Measurements from ENCODE around the gene STK38.

The STK38 gene

GRCh38 chr6:36519352-36519751 lies 27.9 kb downstream of the STK38 start:
- no peak for DNase-seq (ENCODE audit: low spot score)

GRCh38 chr6:36517408-36517807 lies 29.9 kb downstream of the STK38 start:
- no peak for DNase-seq (ENCODE audit: low spot score)

DNA sequence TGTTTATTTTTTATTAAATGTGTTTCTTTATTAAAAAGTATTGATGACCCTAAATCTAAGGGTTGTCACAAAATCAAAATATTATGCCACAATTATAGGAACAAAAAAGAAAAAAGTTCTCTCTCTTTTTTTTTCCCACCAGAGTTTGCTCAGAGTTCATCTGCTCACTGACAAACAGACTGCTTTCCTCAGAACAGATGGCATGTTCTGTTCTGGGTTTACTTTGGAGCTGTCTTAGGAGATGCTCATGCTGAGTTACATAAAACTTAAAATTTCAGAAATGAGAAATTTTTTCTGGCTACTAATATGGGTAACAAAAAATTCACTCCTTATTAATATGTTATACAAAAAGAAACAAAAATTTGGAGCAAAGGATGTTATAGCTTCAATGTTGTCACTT lies 30.3 kb downstream of the STK38 start:
- no peak for DNase-seq (ENCODE audit: low spot score)

GRCh38 chr6:36516559-36516958 lies 30.7 kb downstream of the STK38 start:
- DNase-seq (ENCODE audit: low spot score) = no peak

DNA sequence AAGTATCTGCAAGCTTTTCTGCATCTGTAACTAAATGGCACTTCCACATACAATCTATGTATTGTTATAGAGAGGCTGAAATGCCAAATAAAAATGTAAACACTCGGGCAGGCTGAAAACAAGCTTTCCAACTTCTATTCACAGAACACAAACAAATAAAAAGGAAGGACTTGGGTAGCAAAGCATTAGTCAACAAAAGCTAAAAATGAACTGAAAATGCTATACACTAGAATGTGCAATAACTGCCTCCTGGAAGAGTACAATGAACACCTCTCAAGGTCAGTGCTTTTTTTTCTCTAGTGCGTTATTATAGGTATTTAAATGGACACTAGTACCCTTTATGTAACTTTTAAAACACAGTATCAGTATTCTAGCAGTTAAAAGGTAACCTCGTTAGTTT lies 31.4 kb downstream of the STK38 start:
- no peak for DNase-seq (ENCODE audit: low spot score)

DNA sequence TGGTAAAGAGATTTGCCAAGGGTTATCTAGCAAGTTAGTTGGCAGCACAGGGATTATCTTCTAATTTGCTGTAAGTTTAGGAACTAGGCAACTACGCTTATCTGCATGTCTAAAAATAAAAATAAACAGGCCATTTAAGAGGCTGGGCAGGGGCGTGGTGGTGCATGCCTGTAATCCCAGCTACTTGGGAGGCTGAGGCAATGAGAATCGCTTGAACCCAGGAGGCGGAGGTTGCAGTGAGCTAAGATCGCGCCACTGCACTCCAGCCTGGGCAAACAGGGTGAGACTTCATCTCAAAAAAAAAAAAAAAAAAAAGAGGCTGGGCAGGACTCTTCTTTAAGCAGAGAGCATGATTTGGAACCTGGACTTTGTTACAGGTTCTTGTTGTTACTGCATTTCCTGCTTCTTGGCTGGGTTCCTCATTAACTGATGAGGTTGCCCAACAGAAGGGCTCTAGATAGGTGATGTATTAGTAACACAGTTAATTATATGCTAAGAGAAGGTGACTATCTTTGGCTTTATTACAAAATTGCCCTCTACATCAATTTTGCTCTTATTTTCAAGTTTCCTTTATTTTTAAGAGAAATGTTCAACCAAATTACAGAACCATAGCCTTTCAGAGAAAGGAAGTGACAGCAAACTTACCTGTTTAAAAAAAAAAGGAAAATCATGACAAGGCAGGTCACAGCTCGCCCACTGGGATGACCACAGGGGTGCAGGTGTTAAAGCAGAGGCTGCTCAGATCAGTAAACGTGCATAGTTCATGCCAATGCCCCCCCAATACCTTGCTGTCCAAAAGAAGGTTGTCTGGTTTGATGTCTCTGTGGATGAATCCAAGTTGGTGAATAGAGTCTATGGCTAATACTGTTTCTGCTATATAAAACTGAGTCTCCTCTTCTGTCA lies 32.5 kb downstream of the STK38 start:
- DNase-seq (ENCODE audit: low spot score) = no peak

DNA sequence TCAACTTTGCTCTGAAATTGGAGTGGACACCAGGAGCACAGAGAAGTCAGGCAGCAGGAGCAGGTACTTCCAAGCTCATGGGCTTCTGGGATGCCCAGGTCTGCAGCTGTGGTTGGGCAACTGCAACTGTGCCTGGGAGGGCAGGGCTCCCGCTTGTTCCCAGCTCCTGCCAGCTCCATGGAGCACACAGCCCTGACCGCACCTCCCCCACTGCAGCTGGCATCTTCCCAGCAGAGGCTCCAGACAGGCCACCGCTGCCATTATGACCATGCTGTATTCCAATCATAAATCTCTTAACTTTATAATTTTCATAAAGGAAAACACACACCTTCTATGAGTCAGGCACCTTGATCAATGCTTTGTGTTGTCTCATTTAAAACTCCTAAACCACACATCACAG lies 36.9 kb downstream of the STK38 start:
- DNase-seq (ENCODE audit: low spot score) = no peak

- no peak for DNase-seq (ENCODE audit: low spot score)
These were observed 38.7 kb downstream of the STK38 start for GRCh38 chr6:36508532-36508931.

GRCh38 chr6:36506611-36507010 lies 40.7 kb downstream of the STK38 start:
- DNase-seq (ENCODE audit: low spot score) = no peak

DNA sequence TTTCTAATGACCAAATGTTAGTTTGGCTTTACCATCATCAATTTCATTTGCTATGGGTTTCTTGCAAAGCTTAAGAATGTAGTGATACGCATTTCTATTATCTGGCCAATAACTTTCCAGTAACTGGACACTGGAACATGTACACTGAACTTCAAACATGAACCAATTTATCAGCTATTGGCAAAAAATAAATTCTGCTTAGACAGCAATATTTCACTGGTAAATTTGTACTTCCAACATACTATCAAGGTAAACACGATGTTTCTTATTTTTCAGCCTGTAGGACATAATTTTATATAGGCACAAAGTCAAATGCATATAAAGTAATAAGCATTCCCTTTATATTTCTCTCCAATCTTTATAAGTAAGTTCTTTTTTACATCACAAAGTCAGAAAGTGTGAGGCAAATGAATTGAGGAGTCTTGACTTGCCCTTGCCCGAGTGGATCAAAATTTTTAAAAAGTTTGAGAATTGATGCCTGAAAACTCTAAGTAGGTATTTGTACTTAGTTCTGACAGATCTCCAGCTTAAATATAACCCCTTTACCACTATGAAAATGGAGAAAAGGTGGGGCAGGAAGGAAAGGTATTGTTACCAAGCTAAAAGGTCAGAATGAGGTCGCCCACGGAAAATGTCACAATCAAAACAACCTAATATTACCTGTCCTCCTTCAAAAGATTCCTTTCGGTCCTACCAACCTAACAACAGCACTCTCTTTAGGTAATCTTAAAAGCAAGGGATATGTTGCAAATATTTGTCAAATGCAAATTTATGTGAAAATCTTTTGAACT lies 41.3 kb downstream of the STK38 start:
- DNase-seq (ENCODE audit: low spot score) = no peak

DNA sequence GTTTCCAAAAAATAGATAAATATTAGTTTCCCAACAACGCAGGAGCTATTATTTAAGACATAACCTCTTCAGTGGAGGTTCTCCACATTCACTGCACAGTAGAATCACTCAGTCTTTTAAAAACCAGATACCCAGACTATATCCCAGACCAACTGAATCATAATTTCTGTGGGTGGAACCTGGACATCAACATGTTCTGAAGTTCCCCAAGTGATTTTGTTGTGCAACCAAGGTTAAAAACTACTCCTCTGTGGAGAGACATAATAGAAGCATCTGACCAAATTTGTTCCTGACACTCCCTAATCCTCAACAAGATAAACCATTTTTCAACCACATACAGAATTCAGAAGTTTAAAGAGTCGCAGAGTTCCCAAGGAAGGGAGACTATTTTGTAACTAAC lies 42.3 kb downstream of the STK38 start:
- DNase-seq (ENCODE audit: low spot score) = no peak

DNA sequence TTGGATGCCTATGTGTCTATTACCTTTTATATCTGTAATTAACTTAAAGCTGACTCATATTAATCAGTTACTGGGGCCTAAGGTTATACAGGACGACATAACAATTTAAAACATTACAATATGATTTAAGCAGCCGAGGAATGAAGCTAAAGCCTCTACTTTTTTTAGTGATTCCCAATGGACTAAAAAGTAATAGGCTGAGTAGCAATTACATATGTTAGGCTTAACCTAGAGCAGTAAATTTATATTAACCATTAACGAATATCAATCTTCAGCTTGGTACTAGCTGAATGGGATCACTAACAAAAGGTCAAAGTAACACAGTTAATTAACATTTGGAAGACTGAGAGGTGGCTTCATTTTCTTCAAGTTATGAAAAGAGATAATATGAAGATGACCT lies 43.1 kb downstream of the STK38 start:
- no peak for DNase-seq (ENCODE audit: low spot score)

- no peak for DNase-seq (ENCODE audit: low spot score)
These were observed 45.6 kb downstream of the STK38 start for GRCh38 chr6:36501686-36502085.

GRCh38 chr6:36499918-36500317 lies 47.4 kb downstream of the STK38 start:
- DNase-seq (ENCODE audit: low spot score) = no peak

DNA sequence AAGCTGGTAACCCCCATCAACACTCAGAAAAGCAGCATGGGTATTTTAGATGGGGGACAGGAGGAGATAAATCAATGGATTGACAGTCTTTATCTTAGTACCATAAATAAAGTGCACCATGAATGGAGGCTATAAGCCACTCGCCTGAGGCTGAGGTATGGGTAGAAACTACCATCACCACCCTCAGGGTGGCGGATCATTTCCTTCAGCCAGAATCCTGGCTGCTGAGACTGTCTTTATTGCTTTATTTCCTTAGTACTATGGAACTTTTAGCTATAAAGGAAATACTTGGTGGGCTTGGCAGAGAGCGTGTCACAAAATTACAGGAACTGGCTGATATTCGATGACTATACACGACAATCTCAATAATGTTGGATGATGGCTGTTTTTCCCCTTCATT lies 52.2 kb downstream of the STK38 start:
- DNase-seq (ENCODE audit: low spot score) = no peak

DNA sequence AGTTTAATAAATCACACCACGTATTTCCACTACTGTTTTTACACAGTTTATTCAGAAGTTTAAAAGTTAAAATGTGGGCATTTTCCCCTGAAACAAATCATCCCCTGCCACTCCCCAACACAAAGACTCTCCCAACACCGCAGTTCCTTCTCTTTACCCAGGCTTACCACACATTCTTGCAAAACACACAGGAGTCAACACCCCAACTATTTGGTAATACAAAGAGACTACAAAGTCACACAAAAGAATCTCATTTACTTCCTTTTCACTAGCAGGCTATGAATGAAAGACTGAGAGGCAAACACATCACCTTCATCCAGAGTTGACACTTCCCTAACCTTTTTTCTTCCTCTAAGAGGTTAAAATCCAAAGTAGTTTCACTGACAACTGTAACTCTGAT lies 53.4 kb downstream of the STK38 start:
- DNase-seq (ENCODE audit: low spot score) = no peak

- no peak for DNase-seq (ENCODE audit: low spot score)
These were observed 54.0 kb downstream of the STK38 start for GRCh38 chr6:36493319-36493718.

- no peak for DNase-seq (ENCODE audit: low spot score)
These were observed 54.7 kb downstream of the STK38 start for GRCh38 chr6:36492621-36493020.

- DNase-seq (ENCODE audit: low spot score) = no peak
These were observed 55.2 kb downstream of the STK38 start for GRCh38 chr6:36492092-36492491.

DNA sequence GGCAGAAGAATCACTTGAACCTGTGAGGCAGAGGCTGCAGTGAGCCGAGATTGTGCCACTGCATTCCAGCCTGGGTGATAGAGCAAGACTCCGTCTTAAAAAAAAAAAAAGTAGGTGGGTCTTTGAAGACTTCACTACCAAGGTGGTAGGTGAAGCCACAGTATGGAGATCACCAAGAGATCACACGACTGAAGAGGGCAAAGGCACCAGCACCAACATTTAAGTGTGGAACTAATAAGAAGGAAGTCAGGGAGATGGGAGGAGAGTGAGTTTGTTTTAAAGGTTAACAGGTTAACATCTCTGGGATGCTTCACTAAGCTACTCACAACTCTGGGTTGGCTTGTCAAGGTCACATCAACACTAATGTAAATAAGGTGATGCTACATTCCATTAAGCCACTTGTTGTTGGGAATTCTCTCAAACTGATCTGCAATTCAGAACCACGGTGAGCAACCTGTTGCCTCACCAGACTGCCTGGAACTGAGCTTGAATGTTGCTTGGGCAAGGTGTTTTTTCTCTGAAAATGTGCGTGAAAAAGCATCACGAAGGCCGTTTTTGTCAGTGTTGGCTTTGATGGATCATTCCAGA lies 55.8 kb downstream of the STK38 start:
- DNase-seq (ENCODE audit: low spot score) = no peak

- DNase-seq (ENCODE audit: low spot score) = no peak
These were observed 57.9 kb downstream of the STK38 start for GRCh38 chr6:36489426-36489825.

DNA sequence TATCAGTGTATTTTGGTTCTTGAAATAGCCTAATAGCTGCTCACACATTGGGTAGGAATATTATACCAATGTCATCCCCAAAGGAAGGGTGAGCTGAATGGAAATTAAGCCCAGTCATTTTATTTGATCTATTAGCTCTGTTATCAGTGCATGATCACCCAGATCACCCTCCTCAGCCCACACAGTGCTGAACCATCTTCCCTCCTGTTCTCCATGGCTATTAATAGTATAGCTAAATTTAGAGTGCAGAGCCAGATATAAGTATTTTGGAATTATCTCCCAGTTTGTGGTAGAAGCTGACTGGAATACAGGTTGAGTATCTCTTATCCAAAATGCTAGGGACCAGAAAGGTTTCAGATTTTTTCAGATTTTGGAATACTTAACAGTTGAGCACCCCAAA lies 59.1 kb downstream of the STK38 start:
- DNase-seq (ENCODE audit: low spot score) = no peak

- peak; percentile 21 for DNase-seq (ENCODE audit: low spot score)
These were observed 59.6 kb downstream of the STK38 start for GRCh38 chr6:36487698-36488097.

Measured in AG08395 (cell line).